Fibroblast of upper back skin (primary cell): Measurements from ENCODE around the gene PGS1.
"Not testable (repeated sequence)": the region's sequence is repeated elsewhere in the genome, so short reads cannot be mapped to it uniquely, and the experiment has no call there.

Source experiments
- DNase-seq: peaks from one replicate; pipeline ENCODE4 v3.0.0-alpha.2; 2013

Gene PGS1

GRCh38 chr17:78378225-78379130 lies at the start of gene PGS1:
PGS1 (plus strand) TSS chr17:78378649; CDS start chr17:78378666, 17 bp downstream.
- peak; percentile 73 for DNase-seq

GRCh38 chr17:78329263-78330059 lies 49.0 kb upstream of the PGS1 start:
- DNase-seq = peak; percentile 67

- no peak for DNase-seq
Observed at GRCh38 chr17:78330570-78331224, 47.8 kb upstream of the PGS1 start.

GRCh38 chr17:78331355-78331754 lies 47.1 kb upstream of the PGS1 start:
- not testable (repeated sequence) for DNase-seq

GRCh38 chr17:78332991-78333390 lies 45.5 kb upstream of the PGS1 start:
- DNase-seq = no peak

- DNase-seq = no peak
Observed at GRCh38 chr17:78335209-78335608, 43.2 kb upstream of the PGS1 start.

GRCh38 chr17:78337244-78338109 lies 41.0 kb upstream of the PGS1 start:
- DNase-seq = peak; percentile 70

- DNase-seq = no peak
Observed at GRCh38 chr17:78338486-78339259, 39.8 kb upstream of the PGS1 start.

- no peak for DNase-seq
Observed at GRCh38 chr17:78340183-78340955, 38.1 kb upstream of the PGS1 start.

GRCh38 chr17:78341559-78342448 lies 36.6 kb upstream of the PGS1 start:
- peak; percentile 82 for DNase-seq

GRCh38 chr17:78342449-78343186 lies 35.8 kb upstream of the PGS1 start:
- peak; percentile 92 for DNase-seq

GRCh38 chr17:78343187-78343542 lies 35.3 kb upstream of the PGS1 start:
- peak; percentile 91 for DNase-seq

- DNase-seq = no peak
Observed at GRCh38 chr17:78343543-78344201, 34.8 kb upstream of the PGS1 start.

GRCh38 chr17:78344666-78345065 lies 33.8 kb upstream of the PGS1 start:
- DNase-seq = no peak

GRCh38 chr17:78345172-78345571 lies 33.3 kb upstream of the PGS1 start:
- no peak for DNase-seq

GRCh38 chr17:78345791-78346494 lies 32.5 kb upstream of the PGS1 start:
- no peak for DNase-seq

- DNase-seq = no peak
Observed at GRCh38 chr17:78346605-78347250, 31.7 kb upstream of the PGS1 start.
